ENCODE results near the gene SRGAP3.

SRGAP3 gene

DNA sequence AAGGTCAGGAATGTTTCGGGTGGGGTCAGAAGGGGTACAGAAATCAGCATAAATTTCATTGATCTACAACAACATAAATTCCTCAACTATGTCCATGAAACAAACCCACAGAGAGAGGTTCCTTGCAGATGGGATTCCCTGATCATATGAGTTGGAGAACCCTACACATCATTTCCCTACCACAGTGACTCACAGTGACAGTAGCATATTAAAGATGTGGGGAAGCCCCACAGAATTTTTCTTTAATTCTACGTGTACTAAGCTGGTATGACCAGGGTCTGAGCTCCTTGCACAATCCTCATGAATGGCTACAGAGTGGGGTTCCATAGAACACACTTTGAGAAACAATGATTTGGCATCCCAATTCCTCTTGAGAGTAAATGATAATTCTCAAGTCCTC, 169.3 kb downstream of the SRGAP3 start:
- no peaks in the 10 kb centered on the region for H3K36me3 Mint-ChIP-seq (ENCODE audit: insufficient read depth)
- no peak overlapping the region for H3K4me3 Mint-ChIP-seq
- no peak overlapping the region for H3K27ac Mint-ChIP-seq (ENCODE audit: low read depth)
- no peaks in the 10 kb centered on the region for H3K4me1 Mint-ChIP-seq
- no peak for DNase-seq (ENCODE audit: low spot score in 2 of 2)
- no peak for ATAC-seq (replicated peaks; ENCODE audit: extremely low read depth, poor library complexity, severe bottlenecking)
- H3K9me3 Mint-ChIP-seq = no peaks in the 10 kb centered on the region
- H3K27me3 Mint-ChIP-seq = no peaks in the 10 kb centered on the region

DNA sequence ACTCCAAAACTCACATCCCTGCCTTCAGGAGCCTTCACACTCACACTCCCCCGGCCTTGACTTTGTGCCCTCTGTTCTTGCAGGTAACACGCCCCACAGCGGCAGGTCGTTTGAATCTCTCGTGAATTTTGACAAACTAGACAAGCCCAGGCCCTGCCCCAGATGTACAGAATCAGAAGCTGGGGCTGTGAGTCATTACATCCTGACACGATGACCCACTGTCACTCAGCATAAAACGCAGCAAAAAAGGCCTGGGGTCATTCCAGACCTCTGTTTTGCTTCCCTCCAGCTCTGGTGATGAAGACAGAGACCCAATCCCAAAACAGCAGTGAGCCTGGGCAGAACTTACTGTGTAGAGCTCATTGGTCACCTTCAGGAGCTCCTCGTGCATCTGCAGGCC, 169.8 kb downstream of the SRGAP3 start:
- H3K36me3 Mint-ChIP-seq (ENCODE audit: insufficient read depth) = no peaks in the 10 kb centered on the region
- H3K27me3 Mint-ChIP-seq = no peaks in the 10 kb centered on the region
- H3K27ac Mint-ChIP-seq (ENCODE audit: low read depth) = no peak overlapping the region
- DNase-seq (ENCODE audit: low spot score in 2 of 2) = no peak
- no peak for ATAC-seq (replicated peaks; ENCODE audit: extremely low read depth, poor library complexity, severe bottlenecking)
- no peak overlapping the region for H3K4me3 Mint-ChIP-seq
- no peaks in the 10 kb centered on the region for H3K9me3 Mint-ChIP-seq
- H3K4me1 Mint-ChIP-seq = no peaks in the 10 kb centered on the region

DNA sequence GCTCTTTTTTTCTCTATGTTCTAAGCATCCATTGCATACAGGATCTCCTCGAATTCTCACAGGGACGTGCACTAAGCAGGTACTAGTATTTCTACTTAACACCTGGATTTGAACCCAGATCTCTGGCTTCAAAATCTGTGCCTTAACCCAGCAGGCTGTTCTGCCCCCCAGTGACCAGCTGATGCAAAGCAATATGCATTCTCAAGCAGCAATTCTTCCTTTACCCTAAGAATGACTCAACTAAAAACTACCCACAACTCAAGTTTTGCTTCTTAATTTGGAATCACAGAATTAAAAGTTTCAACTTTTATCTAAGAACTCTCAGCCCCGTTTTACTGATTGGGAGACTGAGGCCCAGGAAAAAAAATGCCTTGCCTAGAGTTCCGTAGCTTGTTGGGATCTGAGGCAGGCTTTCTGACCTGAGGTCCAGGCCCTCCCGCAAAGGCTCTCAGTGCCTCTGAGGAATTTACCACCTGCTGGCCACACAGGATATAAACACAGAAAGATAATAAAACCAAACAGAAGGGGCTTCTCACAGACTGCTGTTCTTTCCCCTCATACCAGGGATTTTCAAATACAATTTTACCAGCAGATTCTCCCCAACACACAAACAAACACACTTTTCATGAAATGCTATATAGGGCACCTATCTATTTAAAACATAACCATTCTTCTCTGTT, 170.7 kb downstream of the SRGAP3 start:
- no peak for ATAC-seq (replicated peaks; ENCODE audit: extremely low read depth, poor library complexity, severe bottlenecking)
- Mint-ChIP-seq H3K9me3 (no peaks in the 10 kb centered on the region), H3K4me3 (no peak overlapping the region), H3K4me1 (no peaks in the 10 kb centered on the region), H3K27me3 (no peaks in the 10 kb centered on the region), H3K36me3 (ENCODE audit: insufficient read depth) (no peaks in the 10 kb centered on the region), H3K27ac (ENCODE audit: low read depth) (no peak overlapping the region)
- DNase-seq (ENCODE audit: low spot score in 2 of 2) = no peak

DNA sequence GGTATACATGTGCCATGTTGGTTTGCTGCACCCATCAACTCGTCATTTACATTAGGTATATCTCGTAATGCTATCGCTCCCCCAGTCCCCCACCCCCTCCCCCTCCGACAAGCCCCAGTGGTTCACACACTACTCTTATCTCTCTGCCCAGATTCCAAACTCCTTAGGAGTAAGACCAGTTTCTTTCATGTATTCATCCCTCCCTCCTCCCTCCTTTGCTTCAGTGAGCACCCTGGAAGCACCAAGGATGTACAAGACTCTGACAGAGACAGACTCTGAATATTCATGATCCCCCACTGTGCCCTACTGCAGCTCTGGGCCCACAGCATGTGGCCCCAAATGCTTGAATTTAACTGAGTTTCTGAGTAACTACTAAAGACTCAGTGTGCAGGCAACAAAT, 172.4 kb downstream of the SRGAP3 start:
- no peak for DNase-seq (ENCODE audit: low spot score in 2 of 2)
- Mint-ChIP-seq H3K27ac (ENCODE audit: low read depth) (no peak overlapping the region), H3K4me1 (no peaks in the 10 kb centered on the region), H3K4me3 (no peak overlapping the region), H3K9me3 (no peaks in the 10 kb centered on the region), H3K27me3 (no peaks in the 10 kb centered on the region), H3K36me3 (ENCODE audit: insufficient read depth) (no peaks in the 10 kb centered on the region)
- no peak for ATAC-seq (replicated peaks; ENCODE audit: extremely low read depth, poor library complexity, severe bottlenecking)

DNA sequence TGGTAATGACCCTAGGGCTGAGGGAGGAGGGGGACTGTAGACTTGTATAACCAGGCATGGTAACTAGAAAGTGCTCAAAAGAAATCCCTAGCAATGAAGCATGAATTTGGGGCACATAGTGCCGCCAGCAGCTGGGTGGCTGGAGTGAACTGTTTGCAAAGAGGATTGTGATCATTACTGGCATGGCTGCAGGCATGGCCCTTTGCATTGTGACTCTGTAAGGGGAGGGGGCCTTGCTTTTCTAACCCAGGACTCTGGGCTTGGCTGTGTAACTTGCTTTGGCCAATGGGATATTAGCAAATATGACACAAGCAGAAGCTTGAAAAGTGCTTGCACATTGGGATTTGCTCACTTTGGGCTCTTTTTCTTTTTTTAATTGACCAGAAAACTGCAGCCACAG, 173.7 kb downstream of the SRGAP3 start:
- H3K27me3 Mint-ChIP-seq = peaks cover 2% of the 10 kb centered on the region
- DNase-seq (ENCODE audit: low spot score in 2 of 2) = no peak
- H3K4me1 Mint-ChIP-seq = no peaks in the 10 kb centered on the region
- no peak for ATAC-seq (replicated peaks; ENCODE audit: extremely low read depth, poor library complexity, severe bottlenecking)
- no peak overlapping the region for H3K27ac Mint-ChIP-seq (ENCODE audit: low read depth)
- no peaks in the 10 kb centered on the region for H3K9me3 Mint-ChIP-seq
- no peaks in the 10 kb centered on the region for H3K36me3 Mint-ChIP-seq (ENCODE audit: insufficient read depth)
- H3K4me3 Mint-ChIP-seq = no peak overlapping the region

DNA sequence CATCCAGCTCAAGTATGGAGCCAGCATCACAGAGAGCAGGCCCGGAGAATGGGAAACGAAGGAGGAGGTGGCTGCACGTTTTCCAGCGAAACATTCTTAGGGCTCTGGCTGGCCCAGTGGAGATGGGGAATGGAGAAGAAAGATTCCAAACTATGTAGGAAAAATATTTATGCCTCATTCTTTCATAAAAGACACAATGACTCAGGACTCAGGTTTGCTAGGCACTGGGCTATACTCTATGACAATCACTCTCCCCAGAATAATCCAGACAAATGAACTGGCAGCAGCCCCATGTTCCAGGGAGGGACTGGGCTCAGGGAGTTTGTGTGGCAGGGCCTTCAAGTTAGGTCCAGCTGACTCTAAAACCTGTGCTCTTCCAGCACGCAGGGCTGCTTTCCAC, 175.4 kb downstream of the SRGAP3 start:
- DNase-seq (ENCODE audit: low spot score in 2 of 2) = no peak
- no peaks in the 10 kb centered on the region for H3K36me3 Mint-ChIP-seq (ENCODE audit: insufficient read depth)
- peaks cover 7% of the 10 kb centered on the region for H3K27me3 Mint-ChIP-seq
- H3K9me3 Mint-ChIP-seq = no peaks in the 10 kb centered on the region
- ATAC-seq (replicated peaks; ENCODE audit: extremely low read depth, poor library complexity, severe bottlenecking) = no peak
- no peak overlapping the region for H3K4me3 Mint-ChIP-seq
- H3K4me1 Mint-ChIP-seq = no peaks in the 10 kb centered on the region
- no peak overlapping the region for H3K27ac Mint-ChIP-seq (ENCODE audit: low read depth)

DNA sequence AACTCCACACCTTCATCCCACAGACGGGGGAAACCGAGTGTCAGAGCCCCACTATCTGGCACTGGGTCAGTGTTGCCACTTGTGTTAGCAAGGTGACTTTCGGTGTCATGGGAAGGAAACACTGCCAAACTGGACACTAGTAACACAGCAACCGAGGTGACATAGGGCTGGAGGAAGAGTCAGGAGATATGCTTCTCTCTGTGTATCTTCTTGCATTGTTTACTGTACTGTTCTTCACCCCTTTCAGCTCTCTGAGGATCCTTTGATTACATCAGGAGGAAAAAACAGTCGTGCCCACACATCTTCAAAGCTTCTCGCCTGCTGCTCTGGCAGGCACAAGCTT, 176.8 kb downstream of the SRGAP3 start:
- Mint-ChIP-seq H3K4me1 (no peaks in the 10 kb centered on the region), H3K9me3 (no peaks in the 10 kb centered on the region), H3K27ac (ENCODE audit: low read depth) (no peak overlapping the region), H3K36me3 (ENCODE audit: insufficient read depth) (no peaks in the 10 kb centered on the region), H3K4me3 (no peak overlapping the region), H3K27me3 (peaks cover 7% of the 10 kb centered on the region)
- DNase-seq (ENCODE audit: low spot score in 2 of 2) (no peak), ATAC-seq (replicated peaks; ENCODE audit: extremely low read depth, poor library complexity, severe bottlenecking) (no peak)

DNA sequence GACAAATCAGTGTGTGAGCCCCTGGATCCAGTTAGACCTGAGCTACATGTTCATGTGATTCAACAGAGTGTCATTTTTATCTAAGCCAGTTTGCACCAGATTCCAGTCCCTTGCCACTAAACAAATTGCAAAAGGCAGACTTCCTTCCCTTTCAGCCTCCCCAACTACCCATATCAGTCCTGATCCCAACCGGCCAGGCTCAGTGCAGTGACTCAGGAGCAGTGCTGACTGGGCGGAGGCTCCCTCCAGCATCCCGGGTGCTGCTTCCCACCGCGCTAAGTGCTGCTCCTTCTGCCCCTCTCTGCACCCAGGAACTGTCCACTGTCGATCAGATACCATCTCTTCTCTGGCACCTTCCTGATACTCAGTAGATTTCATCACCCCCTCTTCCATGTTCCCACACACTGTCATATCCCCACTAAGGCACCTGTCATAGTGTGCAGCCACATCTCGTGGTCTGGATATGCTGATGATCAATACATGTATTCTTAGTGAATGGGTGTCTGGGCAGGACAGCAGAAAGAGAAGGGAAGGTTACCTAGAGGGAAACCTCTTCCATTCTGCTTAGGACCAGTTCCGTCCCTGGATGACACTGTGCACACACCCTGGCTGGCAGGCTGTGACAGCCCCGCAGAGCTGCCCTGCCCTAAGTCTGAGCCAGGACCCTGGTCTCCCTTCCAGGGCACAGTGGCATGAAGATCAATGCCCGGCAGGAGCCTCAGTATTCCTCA, 177.3 kb downstream of the SRGAP3 start:
- no peak for DNase-seq (ENCODE audit: low spot score in 2 of 2)
- no peak for ATAC-seq (replicated peaks; ENCODE audit: extremely low read depth, poor library complexity, severe bottlenecking)
- H3K9me3 Mint-ChIP-seq = no peaks in the 10 kb centered on the region
- peaks cover 7% of the 10 kb centered on the region for H3K27me3 Mint-ChIP-seq
- H3K4me1 Mint-ChIP-seq = no peaks in the 10 kb centered on the region
- no peak overlapping the region for H3K4me3 Mint-ChIP-seq
- H3K36me3 Mint-ChIP-seq (ENCODE audit: insufficient read depth) = no peaks in the 10 kb centered on the region
- no peak overlapping the region for H3K27ac Mint-ChIP-seq (ENCODE audit: low read depth)

DNA sequence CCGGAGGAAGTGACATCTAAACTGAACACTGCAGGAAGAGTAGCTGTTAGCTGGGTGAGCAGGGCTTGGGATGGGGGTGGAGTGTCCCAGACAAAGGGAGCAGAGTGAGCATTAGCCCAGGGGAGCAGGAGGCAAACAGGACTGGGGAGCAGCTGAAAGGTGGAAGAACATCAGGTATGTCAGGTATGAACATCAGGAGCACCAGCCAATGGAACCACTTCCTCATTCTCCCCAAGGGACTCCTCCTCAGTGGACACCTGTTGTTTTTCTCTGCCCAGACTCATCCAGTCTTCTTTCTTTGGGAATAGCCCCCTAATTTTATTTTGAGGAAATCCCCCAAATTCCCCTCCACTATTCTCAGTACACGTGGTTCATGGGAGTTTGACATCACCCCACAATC, 178.5 kb downstream of the SRGAP3 start:
- Mint-ChIP-seq H3K27me3 (peaks cover 7% of the 10 kb centered on the region), H3K27ac (ENCODE audit: low read depth) (no peak overlapping the region), H3K4me3 (no peak overlapping the region), H3K36me3 (ENCODE audit: insufficient read depth) (no peaks in the 10 kb centered on the region), H3K9me3 (no peaks in the 10 kb centered on the region), H3K4me1 (no peaks in the 10 kb centered on the region)
- DNase-seq (ENCODE audit: low spot score in 2 of 2) (no peak), ATAC-seq (replicated peaks; ENCODE audit: extremely low read depth, poor library complexity, severe bottlenecking) (no peak)

DNA sequence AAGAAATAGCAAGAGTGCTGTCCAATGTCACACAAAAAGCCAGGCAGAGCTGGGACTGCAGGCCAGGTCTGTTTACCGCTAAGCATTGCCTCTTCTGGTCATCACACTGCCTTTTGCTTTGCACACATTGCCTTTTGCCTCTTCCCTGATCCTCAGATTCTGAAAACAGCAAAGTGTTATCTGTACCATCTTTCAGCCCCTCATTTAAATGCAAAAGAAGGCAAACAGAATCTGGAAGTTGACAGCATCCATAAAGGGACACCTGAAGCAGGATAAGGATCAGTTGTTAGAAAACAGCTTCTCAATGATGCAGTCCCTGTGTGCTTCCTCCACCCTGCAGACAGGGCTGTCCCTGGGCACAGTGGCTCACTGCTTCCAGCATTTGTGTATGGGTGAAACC, 179.5 kb downstream of the SRGAP3 start:
- H3K27me3 Mint-ChIP-seq = peaks cover 17% of the 10 kb centered on the region
- H3K27ac Mint-ChIP-seq (ENCODE audit: low read depth) = no peak overlapping the region
- H3K36me3 Mint-ChIP-seq (ENCODE audit: insufficient read depth) = no peaks in the 10 kb centered on the region
- H3K4me1 Mint-ChIP-seq = no peaks in the 10 kb centered on the region
- no peak for ATAC-seq (replicated peaks; ENCODE audit: extremely low read depth, poor library complexity, severe bottlenecking)
- DNase-seq (ENCODE audit: low spot score in 2 of 2) = no peak
- no peak overlapping the region for H3K4me3 Mint-ChIP-seq
- H3K9me3 Mint-ChIP-seq = no peaks in the 10 kb centered on the region

DNA sequence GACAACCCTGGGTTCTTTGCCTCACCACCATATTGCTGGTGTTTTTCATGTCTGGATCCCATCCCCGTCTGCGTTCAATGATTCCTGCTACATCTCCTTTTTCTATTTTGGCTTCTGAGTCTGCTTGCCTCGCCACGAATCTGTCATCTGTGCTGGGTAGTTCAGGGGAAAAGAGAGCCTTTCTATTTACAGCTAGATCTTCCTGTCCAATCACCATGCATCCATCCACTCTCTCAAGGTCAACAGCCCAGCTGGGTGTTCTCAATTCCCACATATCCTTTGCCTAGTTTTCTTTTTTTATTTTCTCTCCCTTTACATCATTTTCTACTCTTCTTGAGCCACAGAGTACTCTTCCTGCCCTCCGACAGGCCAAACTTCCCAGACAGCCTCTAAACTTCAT, 181.4 kb downstream of the SRGAP3 start:
- H3K4me1 Mint-ChIP-seq = no peaks in the 10 kb centered on the region
- no peak overlapping the region for H3K27ac Mint-ChIP-seq (ENCODE audit: low read depth)
- H3K4me3 Mint-ChIP-seq = no peak overlapping the region
- DNase-seq (ENCODE audit: low spot score in 2 of 2) (no peak), ATAC-seq (replicated peaks; ENCODE audit: extremely low read depth, poor library complexity, severe bottlenecking) (no peak)
- H3K9me3 Mint-ChIP-seq = no peaks in the 10 kb centered on the region
- H3K27me3 Mint-ChIP-seq = peaks cover 27% of the 10 kb centered on the region
- H3K36me3 Mint-ChIP-seq (ENCODE audit: insufficient read depth) = no peaks in the 10 kb centered on the region

DNA sequence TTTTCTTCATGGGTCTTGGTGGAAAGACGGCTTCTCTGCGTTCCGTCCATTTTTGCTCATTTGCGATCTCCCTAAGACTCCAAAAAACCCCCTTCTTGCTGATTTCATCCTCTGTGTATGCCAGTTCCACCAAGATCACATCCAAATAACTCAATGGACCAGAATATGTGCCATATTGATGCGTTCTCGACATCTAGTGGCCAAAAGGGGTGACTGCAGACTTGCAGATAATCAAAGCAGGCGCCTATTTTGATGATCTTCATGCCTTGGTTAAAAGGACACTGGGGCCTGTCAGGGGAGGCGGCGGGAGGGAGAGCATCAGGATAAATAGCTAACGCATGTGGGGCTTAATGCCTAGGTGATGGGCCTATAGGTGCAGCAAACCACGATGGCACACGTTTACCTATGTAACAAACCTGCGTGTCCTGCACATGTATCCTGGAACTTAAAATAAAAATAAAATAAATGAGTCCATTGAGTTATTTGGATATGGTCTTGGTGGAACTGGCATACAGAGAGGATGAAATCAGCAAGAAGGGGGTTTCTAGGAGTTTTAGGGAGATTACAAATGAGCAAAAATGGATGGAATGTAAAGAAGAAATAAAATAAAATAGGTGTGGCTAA, 182.0 kb downstream of the SRGAP3 start:
- H3K4me3 Mint-ChIP-seq = no peak overlapping the region
- no peaks in the 10 kb centered on the region for H3K4me1 Mint-ChIP-seq
- no peaks in the 10 kb centered on the region for H3K36me3 Mint-ChIP-seq (ENCODE audit: insufficient read depth)
- peaks cover 32% of the 10 kb centered on the region for H3K27me3 Mint-ChIP-seq
- H3K27ac Mint-ChIP-seq (ENCODE audit: low read depth) = no peak overlapping the region
- ATAC-seq (replicated peaks; ENCODE audit: extremely low read depth, poor library complexity, severe bottlenecking) (no peak), DNase-seq (ENCODE audit: low spot score in 2 of 2) (no peak)
- H3K9me3 Mint-ChIP-seq = peaks cover 2% of the 10 kb centered on the region

DNA sequence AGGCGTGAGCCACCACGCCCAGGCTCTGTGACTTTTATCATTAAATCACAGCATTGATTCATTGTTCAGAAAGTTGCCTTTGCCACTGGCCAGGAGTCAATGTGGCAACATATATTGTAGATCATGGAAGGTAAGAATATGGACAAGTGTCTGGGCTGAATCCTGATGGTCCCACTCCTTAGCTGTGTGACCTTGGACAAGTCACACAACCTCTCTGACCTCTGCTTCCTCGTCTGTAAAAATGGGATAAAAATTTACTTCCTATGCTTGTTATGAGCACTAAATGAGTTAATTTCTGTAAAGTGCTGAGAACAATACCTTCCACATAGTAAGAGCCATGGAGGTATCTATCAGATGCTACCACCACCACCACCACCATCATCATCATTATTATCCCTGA, 182.7 kb downstream of the SRGAP3 start:
- peaks cover 5% of the 10 kb centered on the region for H3K9me3 Mint-ChIP-seq

More for the DNA sequence above, 182.7 kb downstream of the SRGAP3 start:
- ATAC-seq (replicated peaks; ENCODE audit: extremely low read depth, poor library complexity, severe bottlenecking) (no peak), DNase-seq (ENCODE audit: low spot score in 2 of 2) (no peak)
- Mint-ChIP-seq H3K27me3 (peaks cover 38% of the 10 kb centered on the region), H3K27ac (ENCODE audit: low read depth) (no peak overlapping the region), H3K4me3 (no peak overlapping the region), H3K4me1 (no peaks in the 10 kb centered on the region), H3K36me3 (ENCODE audit: insufficient read depth) (no peaks in the 10 kb centered on the region)

Measured in central memory CD8-positive, alpha-beta T cell (primary cell).